ENCODE measurements around the gene RSPH6A.
"Not testable (repeated sequence)": the region's sequence is repeated elsewhere in the genome, so short reads cannot be mapped to it uniquely, and the experiment has no call there.

Gene RSPH6A

DNA sequence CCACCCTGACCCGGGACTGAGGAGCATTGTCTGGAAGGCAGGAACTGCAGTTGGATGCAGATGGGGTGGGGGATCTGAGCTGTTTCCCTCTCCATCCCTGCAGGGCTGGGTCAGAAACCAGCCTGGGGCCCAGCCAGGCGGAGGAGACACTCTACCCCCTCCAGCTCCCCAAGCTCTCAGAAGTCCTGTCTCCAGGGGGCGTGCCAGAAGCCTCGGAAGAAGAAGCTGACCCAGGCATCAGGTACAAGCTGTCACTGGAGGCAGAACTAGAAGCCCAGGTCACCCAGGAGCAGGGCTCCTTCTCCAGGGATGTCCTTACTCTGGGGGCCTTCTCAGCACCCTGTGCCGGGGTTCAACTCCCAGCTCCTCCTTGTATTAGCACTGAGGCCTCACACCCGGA lies 61.6 kb downstream of the RSPH6A start:
- no peak for DNase-seq (ENCODE audit: low read depth, low spot score)
- POLR2A ChIA-PET = interaction anchor here (3.2 kb wide), 1 partner anchor 16 kb away, joined by 8 read pairs; the partner anchor contains the start of gene SIX5
- H3K4me3 ChIP-seq (ENCODE audit: low read depth, low read length) = no peak overlapping the region
- CTCF ChIA-PET = interaction anchor here (0.9 to 2.1 kb wide), 5 partner anchors 16 to 72 kb away, joined by 3 to 8 read pairs (median 4); partner anchors contain the start of genes FBXO46 and SIX5
- TF ChIP-seq, protein P1, sequence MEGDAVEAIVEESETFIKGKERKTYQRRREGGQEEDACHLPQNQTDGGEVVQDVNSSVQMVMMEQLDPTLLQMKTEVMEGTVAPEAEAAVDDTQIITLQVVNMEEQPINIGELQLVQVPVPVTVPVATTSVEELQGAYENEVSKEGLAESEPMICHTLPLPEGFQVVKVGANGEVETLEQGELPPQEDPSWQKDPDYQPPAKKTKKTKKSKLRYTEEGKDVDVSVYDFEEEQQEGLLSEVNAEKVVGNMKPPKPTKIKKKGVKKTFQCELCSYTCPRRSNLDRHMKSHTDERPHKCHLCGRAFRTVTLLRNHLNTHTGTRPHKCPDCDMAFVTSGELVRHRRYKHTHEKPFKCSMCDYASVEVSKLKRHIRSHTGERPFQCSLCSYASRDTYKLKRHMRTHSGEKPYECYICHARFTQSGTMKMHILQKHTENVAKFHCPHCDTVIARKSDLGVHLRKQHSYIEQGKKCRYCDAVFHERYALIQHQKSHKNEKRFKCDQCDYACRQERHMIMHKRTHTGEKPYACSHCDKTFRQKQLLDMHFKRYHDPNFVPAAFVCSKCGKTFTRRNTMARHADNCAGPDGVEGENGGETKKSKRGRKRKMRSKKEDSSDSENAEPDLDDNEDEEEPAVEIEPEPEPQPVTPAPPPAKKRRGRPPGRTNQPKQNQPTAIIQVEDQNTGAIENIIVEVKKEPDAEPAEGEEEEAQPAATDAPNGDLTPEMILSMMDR (IDR thresholded peaks at IDR 0.05; ENCODE audit: insufficient read depth, low read length, missing control alignments) = no peak

DNA sequence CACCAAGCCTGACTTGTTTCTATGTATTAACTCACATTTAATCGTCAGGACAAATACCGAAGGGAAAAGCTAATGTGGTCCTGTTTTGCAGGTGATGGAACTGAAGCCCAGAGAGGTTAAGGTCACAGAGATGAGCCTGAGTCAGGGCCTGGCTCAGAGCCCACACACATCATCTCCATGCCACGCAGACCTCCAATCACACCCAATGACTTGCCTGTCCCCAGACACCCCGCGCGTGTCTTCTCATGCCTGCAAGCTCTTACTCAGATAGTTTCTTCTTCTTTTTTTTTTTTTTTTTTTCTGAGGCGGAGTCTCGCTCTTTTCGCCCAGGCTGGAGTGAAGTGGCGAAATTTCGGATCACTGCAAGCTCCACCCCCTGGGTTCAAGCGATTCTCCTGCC lies 62.5 kb downstream of the RSPH6A start:
- ChIA-PET CTCF (interaction anchor here (1.3 to 2.1 kb wide), 2 partner anchors 17 to 71 kb away, joined by 4 to 8 read pairs; partner anchors contain the start of gene SIX5), POLR2A (interaction anchor here (0.6 to 3.2 kb wide), 2 partner anchors 17 to 140 kb away, joined by 3 to 8 read pairs; partner anchors contain the start of gene SIX5)
- TF ChIP-seq, protein P1 (IDR thresholded peaks at IDR 0.05; ENCODE audit: insufficient read depth, low read length, missing control alignments) = no peak
- no peak for DNase-seq (ENCODE audit: low read depth, low spot score)
- no peak overlapping the region for H3K4me3 ChIP-seq (ENCODE audit: low read depth, low read length)

DNA sequence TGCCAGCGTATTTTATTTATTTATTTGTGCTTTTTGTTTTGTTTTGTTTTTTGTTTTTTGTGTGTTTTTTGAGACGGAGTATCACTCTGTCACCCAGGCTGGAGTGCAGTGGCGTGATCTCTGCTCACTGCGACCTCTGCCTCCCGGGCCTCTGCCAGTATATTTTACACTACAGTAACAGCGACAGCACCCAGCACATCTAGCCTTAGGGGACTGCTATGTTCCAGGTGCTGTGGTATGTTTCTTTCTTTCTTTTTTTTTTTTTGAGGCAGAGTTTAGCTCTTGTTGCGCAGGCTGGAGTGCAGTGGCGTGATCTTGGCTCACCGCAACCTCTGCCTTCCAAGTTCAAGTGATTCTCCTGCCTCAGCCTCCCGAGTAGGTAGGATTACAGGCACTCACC lies 63.6 kb downstream of the RSPH6A start:
- H3K4me3 ChIP-seq (ENCODE audit: low read depth, low read length); POLR2A ChIA-PET; DNase-seq (ENCODE audit: low read depth, low spot score): not testable (repeated sequence)
- CTCF ChIA-PET = interaction anchor here (1.7 kb wide), 1 partner anchor 10 kb away, joined by 4 read pairs; no protein-coding TSS in a partner anchor

DNA sequence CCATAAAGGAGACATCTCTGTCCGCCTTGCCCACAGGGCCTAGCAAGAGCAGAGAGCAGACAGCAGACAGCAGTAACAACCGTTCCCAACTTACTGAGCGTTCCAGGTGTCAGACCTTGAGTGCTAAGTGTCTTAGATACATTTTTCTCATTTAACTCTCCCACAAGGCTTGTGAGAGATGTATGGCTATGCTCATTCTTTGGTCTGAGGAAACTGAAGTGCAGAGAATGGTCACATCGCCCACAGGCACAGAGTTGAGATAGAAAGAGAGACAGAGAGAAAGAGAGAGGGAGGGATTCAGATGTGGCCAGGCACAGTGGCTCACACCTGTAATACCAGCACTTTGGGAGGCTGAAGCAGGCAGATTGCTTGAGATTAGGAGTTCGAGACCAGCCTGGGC lies 67.6 kb downstream of the RSPH6A start:
- no peak for DNase-seq (ENCODE audit: low read depth, low spot score)
- ChIA-PET POLR2A (no interaction called here), CTCF (no interaction called here)
- no peak overlapping the region for H3K4me3 ChIP-seq (ENCODE audit: low read depth, low read length)
- TF ChIP-seq, protein P1 (IDR thresholded peaks at IDR 0.05; ENCODE audit: insufficient read depth, low read length, missing control alignments) = no peak

DNA sequence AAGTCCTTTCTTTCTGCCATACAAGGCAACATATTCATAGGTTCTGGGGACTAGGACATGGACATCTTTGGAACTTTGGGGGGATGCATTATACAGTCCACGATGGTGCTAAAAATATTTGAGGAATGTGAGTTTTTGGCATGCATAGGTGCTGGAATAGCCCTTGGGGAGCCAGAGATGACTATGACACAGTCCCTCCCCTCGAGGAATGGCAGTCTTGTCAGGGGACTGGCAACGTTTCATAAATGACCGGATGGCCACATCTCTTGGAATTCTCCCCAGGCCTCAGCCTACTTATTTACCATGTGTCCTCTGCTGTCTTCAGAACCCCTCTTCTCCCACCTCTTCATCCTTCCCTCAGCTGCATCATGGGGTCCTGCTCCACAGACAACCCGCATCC lies 68.2 kb downstream of the RSPH6A start:
- ChIA-PET CTCF (interaction anchor here (0.7 kb wide), 1 partner anchor 12 kb away, joined by 3 read pairs; no protein-coding TSS in a partner anchor), POLR2A (no interaction called here)
- TF ChIP-seq, protein P1 (IDR thresholded peaks at IDR 0.05; ENCODE audit: insufficient read depth, low read length, missing control alignments) = no peak
- H3K4me3 ChIP-seq (ENCODE audit: low read depth, low read length) = no peak overlapping the region
- DNase-seq (ENCODE audit: low read depth, low spot score) = no peak
